Gastrocnemius medialis (tissue), 4 donors: ENCODE measurements around the gene INPP5F. TPM values are rescaled to one million over a fixed set of nuclear protein-coding genes. Genes with fewer than 3 reads are reported as not detected.

Experiments
- ATAC-seq, 2 donors: fragments of 150-250 bp; one replicate each; pipeline ENCODE4 v1.9.1; 2016
- DNase-seq, 2 donors: peaks; one replicate each; pipeline ENCODE4 v3.0.0-alpha.2; 2019
- H3K27ac ChIP-seq, 4 donors: fragments of 200-600 bp; sonication (generic); 1 replicate in 1 of 4; 2 replicates in 3 of 4; pipeline ENCODE4 v1.5.1; 2016 to 2018; ENCODE audit warnings: mild to moderate bottlenecking in 2 of 4, moderate library complexity in 1 of 4
- H3K27me3 ChIP-seq, 3 donors: fragments of 200-600 bp; sonication (generic) in 2 of 3; 1 replicate in 1 of 3; 2 replicates in 2 of 3; pipeline versions ENCODE4 v1.5.1 to v1.6.0; 2016 to 2019; ENCODE audit warnings: mild to moderate bottlenecking in 1 of 3, moderate library complexity in 1 of 3
- H3K36me3 ChIP-seq, 2 donors: fragments of 200-600 bp; sonication (generic) in 1 of 2; one replicate each; pipeline ENCODE4 v1.5.1; 2017 to 2018
- H3K4me1 ChIP-seq, 2 donors: fragments of 200-600 bp; sonication (generic) in 1 of 2; one replicate each; pipeline ENCODE4 v1.5.1; 2016 to 2017; ENCODE audit warnings: mild to moderate bottlenecking in 2 of 2
- H3K4me3 ChIP-seq, 4 donors: fragments of 200-600 bp; sonication (generic) in 3 of 4; 1 replicate in 1 of 4; 2 replicates in 3 of 4; pipeline ENCODE4 v1.5.1; 2016 to 2019; ENCODE audit warnings: mild to moderate bottlenecking in 2 of 4
- H3K9me3 ChIP-seq, 3 donors: fragments of 200-600 bp; sonication (generic) in 2 of 3; 1 replicate in 1 of 3; 2 replicates in 2 of 3; pipeline ENCODE4 v1.5.1; 2016 to 2019
- CTCF ChIP-seq, 5 experiments: fragments of 450-650 bp in 3 of 5; fragments of 200-600 bp in 2 of 5; sonication (generic) in 2 of 5; IDR thresholded peaks in 4 of 5; conservative IDR thresholded peaks in 1 of 5; 1 replicate in 4 of 5; 2 replicates in 1 of 5; pipeline ENCODE4 v1.5.1; 2016 to 2019; ENCODE audit warnings: antibody characterized with exemption in 5 of 5, mild to moderate bottlenecking in 3 of 5, moderate library complexity in 3 of 5
- POLR2A ChIP-seq, 2 donors: fragments of 450-650 bp; IDR thresholded peaks; one replicate each; pipeline ENCODE4 v1.6.1; 2017; ENCODE audit warnings: antibody characterized with exemption in 2 of 2, mild to moderate bottlenecking in 2 of 2, moderate library complexity in 2 of 2
- in situ Hi-C, 4 donors: fragments of 200-750 bp; cut with MboI; loops; one replicate each; pipeline versions ENCODE4 v1.15.0 to v1.8.0; 2017; ENCODE audit warnings: low sequenced_read_pairs in 4 of 4
- intact Hi-C: fragments of 100-400 bp; cut with DNase I; formaldehyde crosslinking; loops from one replicate; pipeline ENCODE4 v1.15.1; 2023; ENCODE audit warnings: low total_unique reads
- total RNA-seq, 4 donors: library from RNA; depleted of rRNA; stranded (reverse); fragments of >200 nt; gene quantifications; one replicate each; pipeline versions ENCODE4 v1.1.0 to v1.2.3, GENCODE V29; 2016

INPP5F gene
- total RNA-seq, 4 donors from 2014 or later: 8.7 to 11.6 (median 10.5) TPM

DNA sequence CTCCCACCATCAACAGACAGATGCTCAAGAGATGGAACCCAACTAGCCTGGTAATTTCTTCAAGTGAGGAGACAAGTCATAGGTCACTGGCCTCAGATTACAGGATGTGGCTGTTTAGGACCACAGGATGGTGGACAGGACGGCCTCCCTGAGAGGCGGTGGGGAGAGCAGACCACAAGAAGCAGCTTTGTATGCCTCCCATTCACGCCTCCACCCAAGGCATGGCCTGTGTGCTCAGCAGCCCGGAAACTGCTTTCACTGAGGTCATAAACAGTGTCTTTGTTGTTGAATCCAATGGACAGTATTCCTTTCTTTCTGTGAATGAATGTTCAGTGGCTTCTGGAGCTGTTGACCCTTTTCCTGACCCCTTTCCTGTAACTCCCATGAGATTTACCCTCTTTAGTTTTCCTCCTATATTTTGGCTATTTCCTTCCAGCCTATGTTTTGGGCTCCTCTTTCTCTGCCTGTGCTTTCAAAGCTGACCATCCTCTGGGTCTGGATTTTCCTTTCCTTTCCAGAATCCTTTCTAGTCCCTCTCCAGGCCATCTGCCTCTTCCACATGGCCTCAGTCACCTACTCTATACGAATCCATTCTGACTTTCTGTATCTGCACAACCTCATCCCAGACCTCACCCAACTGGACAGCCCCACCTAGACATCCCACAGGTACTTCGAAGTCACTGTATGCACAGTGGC, 32.4 kb upstream of the INPP5F start:
- Histone ChIP-seq H3K4me3 (no peak overlapping the region), H3K4me1 (no peaks in the 10 kb centered on the region), H3K36me3 (no peaks in the 10 kb centered on the region), H3K9me3 (no peaks in the 10 kb centered on the region), H3K27me3 (no peaks in the 10 kb centered on the region), H3K27ac (no peak overlapping the region)
- DNase-seq: no peak
- ATAC-seq: no peak
- TF ChIP-seq POLR2A (IDR thresholded peaks at IDR 0.05) (no peak), CTCF (IDR thresholded peaks at IDR 0.05 in 4 of 5, conservative IDR thresholded peaks at IDR 0.05 in 1 of 5) (no peak)
- in situ Hi-C loops (loop anchor here in 1 of 4 donors (25.0 kb wide), 1 partner anchor 169 kb away; the partner anchor contains the start of gene MCMBP), intact Hi-C loops (no loop called here)

DNA sequence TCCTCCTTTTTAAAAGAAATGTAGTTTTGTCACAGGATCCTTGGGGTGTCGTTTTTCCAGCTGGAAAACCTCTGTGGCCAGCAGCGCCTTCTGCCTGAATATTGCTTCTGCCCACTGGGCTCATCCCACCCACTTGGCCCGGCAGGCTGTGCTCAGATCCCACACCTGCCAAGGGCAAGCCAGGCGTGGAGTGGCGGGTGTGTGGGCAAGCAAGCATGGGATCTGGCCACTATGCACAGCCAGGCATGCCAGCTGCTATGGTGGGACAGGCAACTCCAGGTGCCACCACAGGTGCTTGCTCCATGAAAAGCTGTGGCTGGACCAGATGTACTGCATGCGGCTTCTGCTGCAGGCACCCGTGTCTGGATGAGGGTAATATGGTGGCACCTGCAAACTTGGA, 31.2 kb upstream of the INPP5F start:
- DNase-seq (no peak), ATAC-seq (no peak)
- no peaks in the 10 kb centered on the region for H3K9me3 ChIP-seq
- in situ Hi-C loops (loop anchor here in 1 of 4 donors (25.0 kb wide), 1 partner anchor 168 kb away; the partner anchor contains the start of gene MCMBP), intact Hi-C loops (no loop called here)
- H3K27ac ChIP-seq: no peak overlapping the region
- no peak overlapping the region for H3K4me3 ChIP-seq
- no peaks in the 10 kb centered on the region for H3K36me3 ChIP-seq
- H3K4me1 ChIP-seq: no peaks in the 10 kb centered on the region
- TF ChIP-seq CTCF (IDR thresholded peaks at IDR 0.05 in 4 of 5, conservative IDR thresholded peaks at IDR 0.05 in 1 of 5): no peak
- no peaks in the 10 kb centered on the region for H3K27me3 ChIP-seq

DNA sequence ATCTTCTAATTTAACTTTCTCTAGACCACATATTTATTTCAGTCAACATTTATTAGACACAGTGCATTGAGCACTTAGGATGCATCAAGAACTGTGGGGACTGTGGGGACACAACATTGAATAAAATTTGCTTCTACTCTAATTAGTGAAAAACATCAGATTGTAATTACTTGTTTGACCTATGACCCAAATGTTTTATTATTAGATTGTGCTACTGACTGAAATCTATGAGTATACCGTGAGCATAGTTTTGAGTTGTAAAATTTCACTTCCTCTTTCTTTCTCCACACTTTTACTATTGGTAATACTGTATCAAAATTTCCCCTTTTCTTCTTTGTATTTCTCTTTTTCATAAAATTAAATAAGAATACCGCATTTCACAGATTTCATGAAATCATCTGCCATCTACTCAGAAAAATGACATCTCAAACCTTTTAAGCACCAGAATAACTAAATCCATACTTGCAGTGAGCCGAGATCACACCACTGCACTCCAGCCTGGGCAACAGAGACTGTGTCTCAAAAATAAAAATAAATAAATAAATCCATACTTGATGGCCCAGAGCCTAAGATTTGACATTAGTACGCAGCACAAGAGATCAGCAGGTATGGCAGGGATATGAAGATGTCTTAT, 25.4 kb upstream of the INPP5F start:
- Histone ChIP-seq H3K27ac (no peak overlapping the region), H3K27me3 (no peaks in the 10 kb centered on the region), H3K9me3 (no peaks in the 10 kb centered on the region), H3K4me1 (no peaks in the 10 kb centered on the region), H3K4me3 (no peak overlapping the region), H3K36me3 (no peaks in the 10 kb centered on the region)
- intact Hi-C loops: no loop called here
- in situ Hi-C loops: loop anchor here in 1 of 4 donors (25.0 kb wide), 1 partner anchor 88 kb away; no protein-coding TSS in a partner anchor
- DNase-seq: no peak
- no peak for ATAC-seq
- no peak for TF ChIP-seq POLR2A (IDR thresholded peaks at IDR 0.05)
- TF ChIP-seq CTCF (IDR thresholded peaks at IDR 0.05 in 4 of 5, conservative IDR thresholded peaks at IDR 0.05 in 1 of 5): no peak

DNA sequence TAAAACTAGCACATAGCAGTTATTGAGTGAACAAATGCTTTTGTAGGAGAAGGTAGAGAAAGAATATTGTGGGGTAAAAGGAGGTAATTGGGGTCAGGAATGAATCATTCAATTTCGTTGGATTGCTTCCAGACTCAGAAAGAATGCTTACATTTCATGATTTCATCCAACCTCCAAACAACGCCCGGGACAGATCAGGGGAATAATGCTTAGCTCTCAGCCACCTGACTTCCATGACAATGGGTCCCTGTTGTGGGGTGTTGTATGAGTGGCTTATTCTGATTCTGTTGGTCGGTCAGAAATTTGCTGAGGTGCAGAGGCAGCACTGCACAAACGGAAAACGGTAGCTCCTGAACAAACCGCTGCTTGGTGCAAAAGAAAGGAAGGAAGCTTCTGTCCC, 24.0 kb upstream of the INPP5F start:
- intact Hi-C loops: no loop called here

More for the DNA sequence above, 24.0 kb upstream of the INPP5F start:
- DNase-seq (no peak), ATAC-seq (no peak)
- no peaks in the 10 kb centered on the region for H3K36me3 ChIP-seq
- H3K4me1 ChIP-seq: no peaks in the 10 kb centered on the region
- H3K27ac ChIP-seq: no peak overlapping the region
- no peak overlapping the region for H3K4me3 ChIP-seq
- no peaks in the 10 kb centered on the region for H3K9me3 ChIP-seq
- TF ChIP-seq POLR2A (IDR thresholded peaks at IDR 0.05): no peak
- no peak for TF ChIP-seq CTCF (IDR thresholded peaks at IDR 0.05 in 4 of 5, conservative IDR thresholded peaks at IDR 0.05 in 1 of 5)
- in situ Hi-C loops: loop anchor here in 1 of 4 donors (25.0 kb wide), 1 partner anchor 90 kb away; no protein-coding TSS in a partner anchor
- H3K27me3 ChIP-seq: no peaks in the 10 kb centered on the region
